Measurements from ENCODE around the gene RNF26. TPM values are rescaled to one million over a fixed set of nuclear protein-coding genes. Genes with fewer than 3 reads are reported as not detected.

RNF26 gene
- total and polyA plus RNA-seq, 2 of the 13 experiments (the other 11 are each of a cell fraction or from before 2014, with no cell fraction given) = 11.9 to 26.3 TPM

DNA sequence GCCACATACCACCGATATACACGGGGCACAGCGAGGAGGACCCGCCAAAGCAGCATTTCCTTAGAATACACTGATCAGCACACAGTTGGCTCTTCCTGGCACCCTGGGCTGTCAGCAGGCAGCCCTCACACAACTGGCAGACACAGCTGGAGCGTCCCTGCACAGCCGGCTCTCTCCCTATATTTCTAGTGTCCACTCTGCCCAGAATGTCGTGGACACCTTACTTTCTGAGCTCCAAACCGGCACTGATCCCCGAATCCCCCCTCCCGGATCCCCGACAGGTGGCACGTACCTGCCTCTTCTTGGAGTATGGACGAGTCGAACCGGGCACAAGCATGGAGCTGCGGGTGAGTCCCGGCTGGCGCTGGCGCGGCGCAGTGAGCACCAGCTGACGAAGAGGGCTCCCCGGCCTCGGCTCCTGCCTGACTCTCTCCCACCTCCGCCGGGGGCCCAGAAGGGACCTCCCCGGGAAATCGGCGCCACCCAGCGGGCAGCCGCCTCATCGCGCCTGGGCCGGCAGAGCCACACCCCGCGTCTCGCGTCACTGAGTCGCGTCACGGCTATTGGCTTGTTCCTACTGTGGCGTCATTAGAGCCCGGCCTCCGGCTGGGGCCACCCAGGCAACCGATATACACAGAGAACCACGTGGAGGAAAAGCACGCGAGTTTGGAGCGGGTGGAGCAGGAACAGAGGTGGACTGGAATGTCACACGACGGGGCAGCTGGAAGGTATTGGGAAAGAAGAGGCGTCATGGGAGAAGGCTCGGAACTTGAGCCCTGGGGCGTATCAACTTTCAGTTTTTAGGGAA lies 47.1 kb downstream of the RNF26 start, which contains the start of gene USP2 (continued):
- TF ChIP-seq, protein P1, sequence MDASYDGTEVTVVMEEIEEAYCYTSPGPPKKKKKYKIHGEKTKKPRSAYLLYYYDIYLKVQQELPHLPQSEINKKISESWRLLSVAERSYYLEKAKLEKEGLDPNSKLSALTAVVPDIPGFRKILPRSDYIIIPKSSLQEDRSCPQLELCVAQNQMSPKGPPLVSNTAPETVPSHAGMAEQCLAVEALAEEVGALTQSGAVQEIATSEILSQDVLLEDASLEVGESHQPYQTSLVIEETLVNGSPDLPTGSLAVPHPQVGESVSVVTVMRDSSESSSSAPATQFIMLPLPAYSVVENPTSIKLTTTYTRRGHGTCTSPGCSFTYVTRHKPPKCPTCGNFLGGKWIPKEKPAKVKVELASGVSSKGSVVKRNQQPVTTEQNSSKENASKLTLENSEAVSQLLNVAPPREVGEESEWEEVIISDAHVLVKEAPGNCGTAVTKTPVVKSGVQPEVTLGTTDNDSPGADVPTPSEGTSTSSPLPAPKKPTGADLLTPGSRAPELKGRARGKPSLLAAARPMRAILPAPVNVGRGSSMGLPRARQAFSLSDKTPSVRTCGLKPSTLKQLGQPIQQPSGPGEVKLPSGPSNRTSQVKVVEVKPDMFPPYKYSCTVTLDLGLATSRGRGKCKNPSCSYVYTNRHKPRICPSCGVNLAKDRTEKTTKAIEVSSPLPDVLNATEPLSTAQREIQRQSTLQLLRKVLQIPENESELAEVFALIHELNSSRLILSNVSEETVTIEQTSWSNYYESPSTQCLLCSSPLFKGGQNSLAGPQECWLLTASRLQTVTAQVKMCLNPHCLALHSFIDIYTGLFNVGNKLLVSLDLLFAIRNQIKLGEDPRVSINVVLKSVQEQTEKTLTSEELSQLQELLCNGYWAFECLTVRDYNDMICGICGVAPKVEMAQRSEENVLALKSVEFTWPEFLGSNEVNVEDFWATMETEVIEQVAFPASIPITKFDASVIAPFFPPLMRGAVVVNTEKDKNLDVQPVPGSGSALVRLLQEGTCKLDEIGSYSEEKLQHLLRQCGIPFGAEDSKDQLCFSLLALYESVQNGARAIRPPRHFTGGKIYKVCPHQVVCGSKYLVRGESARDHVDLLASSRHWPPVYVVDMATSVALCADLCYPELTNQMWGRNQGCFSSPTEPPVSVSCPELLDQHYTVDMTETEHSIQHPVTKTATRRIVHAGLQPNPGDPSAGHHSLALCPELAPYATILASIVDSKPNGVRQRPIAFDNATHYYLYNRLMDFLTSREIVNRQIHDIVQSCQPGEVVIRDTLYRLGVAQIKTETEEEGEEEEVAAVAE (CRISPR knock-in tag; IDR thresholded peaks at IDR 0.05; ENCODE audit: borderline replicate concordance) = peak; percentile 71
- TF ChIP-seq MYC (CRISPR knock-in tag; IDR thresholded peaks at IDR 0.05; ENCODE audit: borderline replicate concordance) (peak; percentile 94), KLF13 (CRISPR knock-in tag; IDR thresholded peaks at IDR 0.05) (no peak), ZNF20 (CRISPR knock-in tag; IDR thresholded peaks at IDR 0.05) (no peak), ZNF414 (CRISPR knock-in tag; IDR thresholded peaks at IDR 0.05) (no peak), MAF1 (CRISPR knock-in tag; IDR thresholded peaks at IDR 0.05; ENCODE audit: borderline replicate concordance) (no peak), FOXK1 (CRISPR knock-in tag; IDR thresholded peaks at IDR 0.05; ENCODE audit: borderline replicate concordance, low read depth) (peak; percentile 97), KDM2A (CRISPR knock-in tag; IDR thresholded peaks at IDR 0.05; ENCODE audit: borderline replicate concordance, low read depth) (peak; percentile 92), POLR2A (IDR thresholded peaks at IDR 0.05; ENCODE audit: insufficient read depth in 1 of 2, low read depth in 2 of 2, low read length in 2 of 2) (peak in 1 of 2 experiments; percentile 61; a peak in 1 of 4 replicates), GMEB1 (CRISPR knock-in tag; IDR thresholded peaks at IDR 0.05; ENCODE audit: borderline replicate concordance) (peak; percentile 68; the same call in 1 of the 2 replicates), TMF1 (CRISPR knock-in tag; IDR thresholded peaks at IDR 0.05; ENCODE audit: low read depth) (no peak), HMGXB4 (CRISPR knock-in tag; IDR thresholded peaks at IDR 0.05; ENCODE audit: borderline replicate concordance in 1 of 2, low read depth in 1 of 2) (peak; percentile 90 to 93), CEBPB (IDR thresholded peaks at IDR 0.05; ENCODE audit: borderline replicate concordance, low read depth, low read length) (peak; percentile 40; the same call in 1 of the 2 replicates), IKZF5 (CRISPR knock-in tag; IDR thresholded peaks at IDR 0.05) (peak; percentile 90), BRCA1 (CRISPR knock-in tag; IDR thresholded peaks at IDR 0.05) (0 out of 2 replicates have a peak, but pooled peaks have one; percentile 57), ZNF234 (CRISPR knock-in tag; conservative IDR thresholded peaks at IDR 0.05) (no peak)
